Kidney epithelial cell (primary cell): ENCODE results near the gene TERC. TPM values are rescaled to one million over a fixed set of nuclear protein-coding genes. Genes with fewer than 3 reads are reported as not detected.

Experiments used
- DNase-seq: peaks from one replicate; pipeline ENCODE4 v3.0.0-alpha.2; 2010; ENCODE audit warnings: low read depth
- H3K27me3 ChIP-seq: 2 replicates; pipeline ENCODE4 v1.6.0; 2011; ENCODE audit warnings: low read length; ENCODE audit not compliant: control insufficient read depth, insufficient read depth
- H3K36me3 ChIP-seq: 2 replicates; pipeline ENCODE4 v1.5.1; 2011; ENCODE audit warnings: low read length; ENCODE audit not compliant: control insufficient read depth, insufficient read depth
- H3K4me3 ChIP-seq: 2 replicates; pipeline ENCODE4 v1.5.1; 2011; ENCODE audit warnings: low read depth, mild to moderate bottlenecking, control low read depth, low read length
- total RNA-seq: library from RNA; depleted of rRNA; stranded (reverse); fragments of >200 nt; gene quantifications from 2 replicates; pipeline ENCODE4 v1.2.3, GENCODE V29; 2015
- TF ChIP-seq, protein P1 (sequence below): IDR thresholded peaks from 2 replicates; pipeline ENCODE4 v1.5.1; 2011; ENCODE audit warnings: mild to moderate bottlenecking, moderate library complexity, low read length, control low read depth, inconsistent platforms; ENCODE audit not compliant: insufficient read depth, poor library complexity, severe bottlenecking

TERC gene
- total RNA-seq, 1 donor from 2014 or later = 246 TPM

DNA sequence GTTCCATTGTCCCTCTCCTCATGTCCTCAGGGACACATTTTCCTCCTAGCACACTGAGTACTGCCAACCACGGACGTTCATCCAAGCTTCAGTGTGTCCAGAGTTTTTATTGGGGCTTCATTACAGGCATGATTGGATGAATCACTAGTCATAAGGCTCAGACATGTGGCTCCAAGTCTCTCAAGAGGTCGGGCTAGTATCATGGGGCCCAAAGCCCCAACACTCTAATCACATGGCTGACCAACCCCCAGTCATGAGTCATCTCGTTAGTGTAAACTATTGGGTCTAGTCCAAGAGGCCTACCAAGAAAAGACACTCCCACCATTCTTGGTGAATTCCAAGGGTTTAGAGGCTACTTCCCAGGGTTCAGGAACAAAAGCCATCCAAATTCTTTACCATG is 4.4 kb downstream of the TERC start:
- TF ChIP-seq, protein P1, sequence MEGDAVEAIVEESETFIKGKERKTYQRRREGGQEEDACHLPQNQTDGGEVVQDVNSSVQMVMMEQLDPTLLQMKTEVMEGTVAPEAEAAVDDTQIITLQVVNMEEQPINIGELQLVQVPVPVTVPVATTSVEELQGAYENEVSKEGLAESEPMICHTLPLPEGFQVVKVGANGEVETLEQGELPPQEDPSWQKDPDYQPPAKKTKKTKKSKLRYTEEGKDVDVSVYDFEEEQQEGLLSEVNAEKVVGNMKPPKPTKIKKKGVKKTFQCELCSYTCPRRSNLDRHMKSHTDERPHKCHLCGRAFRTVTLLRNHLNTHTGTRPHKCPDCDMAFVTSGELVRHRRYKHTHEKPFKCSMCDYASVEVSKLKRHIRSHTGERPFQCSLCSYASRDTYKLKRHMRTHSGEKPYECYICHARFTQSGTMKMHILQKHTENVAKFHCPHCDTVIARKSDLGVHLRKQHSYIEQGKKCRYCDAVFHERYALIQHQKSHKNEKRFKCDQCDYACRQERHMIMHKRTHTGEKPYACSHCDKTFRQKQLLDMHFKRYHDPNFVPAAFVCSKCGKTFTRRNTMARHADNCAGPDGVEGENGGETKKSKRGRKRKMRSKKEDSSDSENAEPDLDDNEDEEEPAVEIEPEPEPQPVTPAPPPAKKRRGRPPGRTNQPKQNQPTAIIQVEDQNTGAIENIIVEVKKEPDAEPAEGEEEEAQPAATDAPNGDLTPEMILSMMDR = no peak
- Histone ChIP-seq H3K27me3 (no peaks in the 10 kb centered on the region), H3K4me3 (no peak overlapping the region), H3K36me3 (no peaks in the 10 kb centered on the region)
- DNase-seq = no peak

DNA sequence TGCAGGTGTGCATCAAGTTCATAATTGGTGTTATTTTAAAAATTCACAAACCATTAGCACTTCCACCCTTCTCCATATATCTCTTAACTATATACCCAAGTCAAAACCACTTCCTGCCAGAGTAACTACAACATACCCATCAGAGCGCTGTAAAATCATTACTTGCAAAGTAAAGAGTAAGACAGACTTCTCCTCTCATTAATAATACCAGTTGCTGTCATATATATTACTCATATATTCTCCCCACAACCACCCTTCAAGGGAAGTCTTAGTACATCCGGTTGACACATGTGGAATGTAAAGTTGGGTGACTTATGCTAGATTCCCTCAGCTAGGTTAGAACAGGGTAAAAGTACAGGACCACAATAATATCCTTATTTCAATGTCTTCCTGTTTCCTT is 5.6 kb downstream of the TERC start:
- Histone ChIP-seq H3K27me3 (no peaks in the 10 kb centered on the region), H3K36me3 (no peaks in the 10 kb centered on the region), H3K4me3 (no peak overlapping the region)
- TF ChIP-seq, protein P1 = no peak
- DNase-seq = no peak

GRCh38 chr3:169758359-169758994 is 6.4 kb downstream of the TERC start:
- no peak for DNase-seq
- Histone ChIP-seq H3K36me3 (no peaks in the 10 kb centered on the region), H3K27me3 (no peaks in the 10 kb centered on the region), H3K4me3 (no peak overlapping the region)
- TF ChIP-seq, protein P1 = no peak

DNA sequence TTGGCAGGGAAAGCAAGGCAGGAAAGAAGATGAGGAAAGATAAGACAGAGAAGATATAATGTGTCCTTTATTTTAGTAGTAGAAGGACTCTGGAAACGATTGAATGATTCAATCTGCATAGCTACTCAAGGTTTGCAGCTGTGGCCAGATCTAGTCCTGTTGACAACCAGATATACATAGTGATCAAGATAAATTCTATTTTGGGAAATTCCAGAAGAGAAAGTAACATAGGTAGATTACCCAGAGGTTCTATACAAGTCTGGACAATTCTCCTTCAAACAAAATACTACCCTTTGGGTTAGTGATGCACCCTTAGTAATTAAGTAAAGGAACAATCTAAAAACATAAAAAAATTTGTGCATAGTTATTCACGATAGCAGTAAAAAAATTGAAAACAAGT is 9.4 kb downstream of the TERC start:
- no peak for DNase-seq
- Histone ChIP-seq H3K27me3 (no peaks in the 10 kb centered on the region), H3K36me3 (no peaks in the 10 kb centered on the region), H3K4me3 (no peak overlapping the region)
- TF ChIP-seq, protein P1 = no peak

DNA sequence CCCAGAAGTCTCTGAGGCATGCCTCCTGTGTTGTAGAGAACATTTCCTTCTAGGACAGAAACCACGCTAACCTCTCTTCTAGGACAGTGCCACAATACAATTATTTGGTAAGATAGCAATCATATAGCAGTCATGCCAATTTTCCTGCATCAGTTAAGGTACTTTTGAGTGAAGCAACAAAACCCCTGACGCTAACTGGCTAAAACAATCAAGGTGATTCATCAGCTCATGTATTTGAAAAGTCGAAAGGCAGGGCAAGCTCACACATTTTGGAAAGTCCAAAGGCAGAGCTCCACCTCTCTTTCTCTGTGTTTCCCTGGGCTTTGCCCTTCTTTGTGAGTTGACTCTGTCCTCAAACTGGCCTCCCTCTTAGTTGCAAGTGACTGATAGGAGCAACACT is 10.1 kb downstream of the TERC start:
- DNase-seq = no peak
- no peaks in the 10 kb centered on the region for H3K27me3 ChIP-seq

More for the DNA sequence above, 10.1 kb downstream of the TERC start:
- no peaks in the 10 kb centered on the region for H3K36me3 ChIP-seq
- no peak overlapping the region for H3K4me3 ChIP-seq
- TF ChIP-seq, protein P1 = no peak
